Stimulated activated CD4-positive, alpha-beta T cell treated with anti-CD3 and anti-CD28 coated beads, TNF-alpha, amount 100 ng/mL, for 24 hours (primary cell): ENCODE data around the gene VSTM4.

Experiments used
- DNase-seq, 3 experiments: peaks; one replicate each; pipeline ENCODE4 v3.0.0-alpha.2; 2020; ENCODE audit warnings: low read depth in 3 of 3

The VSTM4 gene

GRCh38 chr10:49070701-49071100 lies 44.6 kb downstream of the VSTM4 start:
- no peak for DNase-seq

- no peak for DNase-seq
These were observed 46.6 kb downstream of the VSTM4 start for GRCh38 chr10:49068672-49069217.

GRCh38 chr10:49068209-49068608 lies 47.1 kb downstream of the VSTM4 start:
- no peak for DNase-seq

GRCh38 chr10:49066944-49067730 lies 48.2 kb downstream of the VSTM4 start:
- no peak for DNase-seq

- DNase-seq = no peak
These were observed 53.1 kb downstream of the VSTM4 start for GRCh38 chr10:49062229-49062628.

- DNase-seq = no peak
These were observed 53.7 kb downstream of the VSTM4 start for GRCh38 chr10:49061667-49062066.

GRCh38 chr10:49058463-49059255 lies 56.7 kb downstream of the VSTM4 start:
- no peak for DNase-seq

GRCh38 chr10:49057231-49057880 lies 58.0 kb downstream of the VSTM4 start:
- no peak for DNase-seq

- no peak for DNase-seq
These were observed 59.0 kb downstream of the VSTM4 start for GRCh38 chr10:49056356-49056755.

GRCh38 chr10:49055221-49055849 lies 60.0 kb downstream of the VSTM4 start:
- no peak for DNase-seq

GRCh38 chr10:49054753-49055152 lies 60.6 kb downstream of the VSTM4 start:
- DNase-seq = no peak

- DNase-seq = no peak
These were observed 61.2 kb downstream of the VSTM4 start for GRCh38 chr10:49053998-49054692.

- no peak for DNase-seq
These were observed 62.0 kb downstream of the VSTM4 start for GRCh38 chr10:49053053-49053997.

GRCh38 chr10:49052069-49052468 lies 63.3 kb downstream of the VSTM4 start:
- no peak for DNase-seq

GRCh38 chr10:49050906-49051305 lies 64.4 kb downstream of the VSTM4 start:
- DNase-seq = no peak

- DNase-seq = no peak
These were observed 65.0 kb downstream of the VSTM4 start for GRCh38 chr10:49050366-49050765.

- no peak for DNase-seq
These were observed 65.7 kb downstream of the VSTM4 start for GRCh38 chr10:49049660-49050059.

GRCh38 chr10:49047128-49047639 lies 68.1 kb downstream of the VSTM4 start:
- DNase-seq = no peak

GRCh38 chr10:49044293-49045193 lies 70.8 kb downstream of the VSTM4 start:
- no peak for DNase-seq
